Stimulated activated CD8-positive, alpha-beta memory T cell treated with anti-CD3 and anti-CD28 coated beads, Interleukin-15, amount 100 ng/mL, for 4 hours (primary cell): ENCODE measurements around the gene MUC21.
A peak's percentile ranks its signal among the peaks of the same experiment; 100 is the strongest.

Source experiments
- DNase-seq, 2 donors: peaks; one replicate each; pipeline ENCODE4 v3.0.0-alpha.2; 2020; ENCODE audit warnings: low read depth in 2 of 2

Gene MUC21

DNA sequence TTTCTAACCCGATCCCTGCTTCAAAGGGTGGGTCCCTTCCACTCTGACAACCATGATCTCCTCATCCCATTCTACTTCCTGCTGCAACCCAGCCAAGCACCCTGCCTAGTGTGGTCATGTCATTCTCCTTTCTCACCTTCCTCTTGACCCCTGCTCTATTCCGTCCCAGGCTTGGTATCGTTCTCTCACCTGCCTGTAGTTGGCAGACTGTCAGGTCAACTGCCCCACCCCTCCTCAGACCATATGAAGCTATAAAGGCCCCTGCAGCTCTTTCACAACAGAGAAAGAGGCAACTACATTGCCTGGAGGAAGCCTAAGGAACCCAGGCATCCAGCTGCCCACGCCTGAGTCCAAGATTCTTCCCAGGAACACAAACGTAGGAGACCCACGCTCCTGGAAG lies at the start of gene MUC21:
TSS of gene MUC21 (plus strand) at position 280 of the 400 bp plus-strand sequence. CDS start 241 bp downstream, outside the sequence.
- DNase-seq, result no peak

DNA sequence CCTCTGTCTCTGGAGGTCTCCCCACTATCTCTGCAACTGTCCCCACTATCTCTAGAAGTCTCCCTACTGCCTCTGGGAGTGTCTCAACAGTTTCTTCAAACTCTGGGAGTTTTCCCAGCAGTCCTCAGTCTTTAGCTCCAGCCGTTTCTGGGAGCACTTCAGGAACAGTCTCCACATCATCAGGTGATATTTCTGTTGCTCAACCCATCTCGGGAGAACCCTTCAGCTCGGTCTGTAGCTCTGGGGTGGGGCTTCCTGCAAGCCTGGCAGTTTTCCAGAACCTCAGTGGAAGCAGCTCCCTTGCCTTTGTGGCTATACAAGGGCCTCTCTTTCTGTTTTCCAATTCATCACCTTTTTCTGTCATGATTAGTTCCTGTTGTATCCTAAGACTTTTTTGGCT lies 48.5 kb upstream of the MUC21 start:
- DNase-seq, result no peak

DNA sequence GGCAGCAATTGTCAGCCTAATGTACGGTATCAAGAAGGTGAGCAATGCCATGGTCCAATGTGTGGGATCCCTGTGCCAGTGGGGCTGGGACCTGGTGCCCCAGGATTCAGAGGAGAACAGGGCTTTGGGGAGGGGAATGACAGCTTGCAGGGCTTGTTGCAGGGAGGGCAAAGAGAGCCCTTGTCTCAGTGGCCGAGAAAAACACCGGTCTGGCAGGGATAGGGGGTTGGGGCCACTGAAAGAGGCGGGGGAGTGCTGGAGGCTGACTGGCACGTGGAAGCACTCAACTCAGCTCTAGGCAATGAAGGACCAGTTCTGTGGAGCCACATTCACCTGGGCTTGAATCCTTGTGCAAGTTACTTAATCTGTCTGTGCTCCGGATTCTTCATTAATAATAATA lies 46.3 kb upstream of the MUC21 start:
- no peak for DNase-seq

DNA sequence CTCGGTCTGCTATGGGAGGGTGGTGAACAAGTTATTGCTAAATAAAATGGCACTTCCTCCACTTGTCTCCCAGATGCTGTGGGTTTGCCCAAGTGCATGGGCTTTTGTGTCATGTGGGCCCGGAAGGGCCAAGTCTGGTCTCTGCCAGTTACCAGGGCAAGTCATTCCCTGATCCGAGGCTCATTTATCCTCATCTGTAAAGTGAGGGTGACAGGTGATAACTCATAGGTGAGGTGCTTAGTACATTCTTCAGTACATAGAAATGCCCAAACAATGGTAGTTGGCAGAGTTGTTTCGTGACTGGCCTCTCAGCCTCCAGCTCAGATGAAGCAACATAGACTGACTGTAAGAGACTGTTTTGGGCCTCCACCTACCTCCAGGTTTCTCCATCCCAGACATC lies 44.8 kb upstream of the MUC21 start:
- no peak for DNase-seq

DNA sequence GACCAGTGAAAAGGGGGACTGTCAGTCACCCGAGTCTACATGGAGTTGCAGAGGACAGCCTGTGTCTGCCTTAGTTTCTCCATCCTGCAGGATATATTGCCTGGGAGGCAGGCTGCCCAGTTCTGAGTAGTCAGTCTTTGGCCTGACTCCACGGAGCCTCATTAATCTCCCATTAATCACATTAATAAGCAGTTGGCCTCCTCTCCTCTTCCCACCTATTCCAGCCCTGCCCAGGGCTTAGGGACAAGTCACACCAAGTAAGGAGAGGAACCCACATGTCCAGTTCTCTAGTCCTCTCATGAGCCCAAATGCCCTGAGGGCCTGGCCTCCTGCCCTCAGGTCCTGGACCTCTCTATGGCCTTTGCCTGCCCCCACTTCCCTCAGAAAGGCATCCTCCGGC lies 44.0 kb upstream of the MUC21 start:
- DNase-seq, result no peak

DNA sequence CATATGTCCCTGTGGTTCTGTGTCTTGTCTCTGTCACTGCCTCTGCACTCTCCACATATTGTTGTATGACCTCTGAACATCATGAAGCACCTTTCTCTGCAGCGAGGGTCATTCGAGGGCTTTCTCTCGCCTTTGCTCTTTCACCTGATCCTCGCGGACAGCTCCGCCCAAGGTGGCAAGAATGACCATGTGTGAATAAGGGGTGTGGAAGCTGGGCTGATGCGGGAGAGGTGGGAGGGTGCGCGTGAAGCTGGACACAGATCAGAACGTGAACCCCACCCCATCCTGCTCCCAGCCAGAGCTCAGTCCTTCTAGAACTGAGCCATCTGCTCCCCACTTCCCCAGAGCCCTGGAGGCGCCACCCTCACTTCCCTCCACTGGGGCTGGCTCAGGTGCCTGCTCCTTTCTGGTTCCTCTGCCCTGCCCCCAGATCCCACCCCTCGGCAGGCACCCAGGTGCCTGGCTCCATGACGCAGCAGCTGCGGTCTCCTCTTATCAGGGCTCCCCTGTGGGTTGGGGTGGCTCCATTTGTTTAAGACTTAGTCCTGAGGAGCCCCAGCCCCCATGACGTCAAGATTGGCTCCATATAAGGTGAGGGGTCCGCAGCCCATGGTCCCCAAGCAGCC lies 43.0 kb upstream of the MUC21 start, which contains the start of gene MUCL3:
TSS of gene MUCL3 (plus strand) at position 613 of the 626 bp plus-strand sequence. CDS start 27 bp downstream, outside the sequence.
- DNase-seq, result no peak

DNA sequence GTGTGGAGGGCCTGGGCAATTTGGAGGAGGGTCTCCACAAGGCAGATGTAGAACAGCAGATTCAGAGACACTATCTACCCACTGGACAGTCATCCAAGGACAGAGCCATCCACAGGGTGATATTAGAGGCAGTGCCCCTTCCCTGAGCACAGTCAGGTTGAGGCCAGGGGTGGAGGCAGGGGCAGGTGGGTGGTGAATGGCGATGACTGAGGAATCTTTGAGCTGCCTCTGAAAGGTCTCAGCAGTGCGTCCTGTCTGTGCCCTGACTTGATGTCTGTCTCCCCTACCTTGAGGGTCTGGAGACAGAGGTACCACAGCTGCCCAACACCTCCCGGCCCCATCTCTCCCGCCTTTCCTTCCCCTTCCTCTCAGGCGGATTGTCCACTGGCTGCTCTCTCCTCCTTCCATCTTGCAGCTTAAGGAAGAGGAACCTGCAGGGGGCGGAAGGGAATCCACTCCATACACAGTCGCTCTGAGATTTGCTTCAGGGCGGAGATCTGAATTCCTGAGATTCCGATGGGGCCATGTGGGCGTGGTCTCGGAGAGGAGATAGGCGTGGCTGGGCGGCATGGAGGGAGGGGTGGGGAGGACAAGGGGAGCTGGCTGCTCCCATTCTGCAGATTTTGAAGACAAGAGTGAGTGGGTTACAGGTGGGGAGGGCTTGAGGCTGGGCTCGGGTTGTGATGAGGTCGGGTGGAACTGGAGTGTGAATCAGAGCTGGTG lies 41.0 kb upstream of the MUC21 start:
- DNase-seq, result no peak

DNA sequence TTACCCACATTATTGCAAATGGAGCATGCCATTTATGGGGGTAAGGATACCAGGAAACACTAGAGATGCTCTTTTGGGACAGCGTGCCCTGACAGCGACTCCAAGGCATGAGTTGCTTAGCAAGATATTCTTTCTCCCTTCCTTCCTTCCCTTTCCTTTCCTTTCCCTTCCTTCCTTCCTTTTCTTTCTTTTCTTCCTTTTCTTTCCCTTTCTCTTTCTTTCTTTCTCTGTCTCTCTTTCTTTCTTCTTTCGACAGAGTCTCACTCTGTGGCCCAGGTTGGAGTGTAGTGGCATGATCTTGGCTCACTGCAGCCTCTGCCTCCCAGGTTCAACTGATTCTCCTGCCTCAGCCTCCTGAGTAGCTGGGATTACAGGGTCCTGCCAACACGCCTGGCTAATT lies 39.5 kb upstream of the MUC21 start:
- DNase-seq, result no peak

DNA sequence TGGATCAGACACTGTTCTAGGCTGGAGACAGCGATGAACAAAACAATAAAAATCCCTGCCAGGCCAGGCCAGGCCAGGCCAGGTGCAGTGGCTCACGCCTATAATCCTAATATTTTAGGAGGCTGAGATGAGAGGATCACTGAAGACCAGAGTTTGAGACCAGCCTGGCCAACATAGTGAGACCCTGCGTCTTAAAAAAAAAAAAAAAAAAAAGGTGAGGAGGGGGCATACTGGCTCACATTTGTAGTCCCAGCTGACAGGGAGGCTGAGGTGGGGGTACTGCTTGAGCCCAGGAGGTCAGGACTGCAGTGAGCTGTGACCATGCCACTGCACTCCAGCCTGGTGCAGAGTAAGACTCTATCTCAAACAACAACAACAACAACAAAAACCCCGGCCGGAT lies 38.2 kb upstream of the MUC21 start:
- no peak for DNase-seq

DNA sequence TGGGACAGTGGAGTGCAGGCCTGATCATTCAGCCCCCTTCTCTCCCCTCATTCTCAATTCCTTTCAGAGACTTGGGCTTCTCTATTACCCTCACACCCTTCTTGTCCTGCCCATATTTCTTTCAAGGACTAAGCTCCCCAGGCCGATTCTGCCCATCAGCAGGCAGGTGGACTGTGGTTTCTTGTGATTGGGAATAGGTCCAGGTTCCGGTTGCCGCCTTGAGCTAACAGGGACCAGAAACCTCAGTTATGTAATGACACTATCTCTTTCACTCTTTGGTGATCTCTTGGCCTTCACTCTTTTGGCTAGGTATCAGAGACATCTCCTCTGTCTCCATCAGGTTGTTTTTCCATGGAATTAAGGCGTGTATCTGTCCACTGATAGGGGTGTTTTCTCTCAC lies 36.3 kb upstream of the MUC21 start:
- DNase-seq, result no peak

DNA sequence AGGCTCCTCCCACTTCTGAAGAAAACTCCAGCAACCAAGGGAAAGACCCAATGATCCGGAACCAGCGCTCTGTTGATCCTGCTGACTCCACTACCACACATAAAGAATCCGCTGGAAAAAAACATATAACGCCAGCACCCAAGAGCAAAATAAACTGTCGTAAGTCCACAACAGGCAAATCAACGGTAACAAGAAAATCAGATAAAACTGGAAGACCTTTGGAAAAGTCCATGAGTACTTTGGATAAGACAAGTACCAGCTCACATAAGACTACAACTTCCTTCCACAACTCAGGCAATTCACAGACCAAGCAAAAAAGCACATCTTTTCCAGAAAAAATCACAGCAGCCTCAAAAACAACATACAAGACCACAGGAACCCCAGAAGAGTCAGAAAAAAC lies 34.7 kb upstream of the MUC21 start:
- no peak for DNase-seq

DNA sequence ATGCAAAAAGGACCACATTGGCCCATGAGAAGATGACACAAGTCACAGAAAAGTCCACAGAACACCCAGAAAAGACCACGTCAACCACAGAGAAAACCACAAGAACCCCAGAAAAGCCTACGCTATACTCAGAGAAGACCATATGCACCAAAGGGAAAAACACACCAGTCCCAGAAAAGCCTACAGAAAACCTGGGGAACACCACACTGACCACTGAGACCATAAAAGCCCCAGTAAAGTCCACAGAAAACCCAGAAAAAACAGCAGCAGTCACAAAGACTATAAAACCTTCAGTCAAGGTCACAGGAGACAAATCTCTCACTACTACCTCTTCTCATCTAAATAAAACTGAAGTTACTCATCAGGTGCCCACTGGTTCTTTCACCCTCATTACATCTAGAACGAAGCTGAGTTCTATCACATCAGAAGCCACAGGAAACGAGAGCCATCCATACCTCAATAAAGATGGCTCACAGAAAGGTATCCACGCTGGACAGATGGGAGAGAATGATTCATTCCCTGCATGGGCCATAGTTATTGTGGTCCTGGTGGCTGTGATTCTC lies 31.5 kb upstream of the MUC21 start:
- DNase-seq, result no peak

DNA sequence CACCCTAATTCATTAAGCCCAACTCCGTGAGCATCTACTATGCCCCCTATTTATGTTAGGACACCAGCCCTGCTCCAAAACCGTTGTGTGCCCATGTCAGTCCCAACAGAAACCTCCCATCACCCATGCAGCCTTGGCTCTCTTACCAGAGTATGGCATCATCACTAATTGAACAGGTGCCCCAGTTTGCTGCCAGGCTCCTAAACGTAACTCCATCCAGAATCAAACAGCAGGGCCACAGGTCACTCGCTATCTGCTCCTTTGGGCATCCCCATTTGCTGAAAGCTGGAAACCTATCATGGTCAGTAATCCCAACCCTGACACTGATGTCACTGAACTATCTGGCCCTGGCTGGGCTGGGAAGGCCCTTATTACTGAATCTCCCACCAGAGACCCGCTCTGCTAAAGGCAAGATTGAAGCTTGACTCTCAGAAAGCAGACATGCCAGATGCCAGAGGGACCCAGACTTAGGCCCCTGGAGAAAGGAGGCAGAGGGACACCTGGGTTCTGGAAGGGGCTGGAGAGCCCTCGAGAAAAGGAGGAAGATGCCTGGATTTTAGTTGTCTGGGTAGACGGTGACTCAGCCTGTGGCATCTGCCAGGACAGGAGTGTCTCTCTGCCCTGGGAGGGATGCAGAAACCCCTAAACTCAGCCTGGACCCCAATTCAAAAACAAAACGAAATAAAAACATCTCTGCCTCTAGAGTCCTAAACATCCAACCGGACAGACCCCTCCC lies 28.7 kb upstream of the MUC21 start:
- no peak for DNase-seq

DNA sequence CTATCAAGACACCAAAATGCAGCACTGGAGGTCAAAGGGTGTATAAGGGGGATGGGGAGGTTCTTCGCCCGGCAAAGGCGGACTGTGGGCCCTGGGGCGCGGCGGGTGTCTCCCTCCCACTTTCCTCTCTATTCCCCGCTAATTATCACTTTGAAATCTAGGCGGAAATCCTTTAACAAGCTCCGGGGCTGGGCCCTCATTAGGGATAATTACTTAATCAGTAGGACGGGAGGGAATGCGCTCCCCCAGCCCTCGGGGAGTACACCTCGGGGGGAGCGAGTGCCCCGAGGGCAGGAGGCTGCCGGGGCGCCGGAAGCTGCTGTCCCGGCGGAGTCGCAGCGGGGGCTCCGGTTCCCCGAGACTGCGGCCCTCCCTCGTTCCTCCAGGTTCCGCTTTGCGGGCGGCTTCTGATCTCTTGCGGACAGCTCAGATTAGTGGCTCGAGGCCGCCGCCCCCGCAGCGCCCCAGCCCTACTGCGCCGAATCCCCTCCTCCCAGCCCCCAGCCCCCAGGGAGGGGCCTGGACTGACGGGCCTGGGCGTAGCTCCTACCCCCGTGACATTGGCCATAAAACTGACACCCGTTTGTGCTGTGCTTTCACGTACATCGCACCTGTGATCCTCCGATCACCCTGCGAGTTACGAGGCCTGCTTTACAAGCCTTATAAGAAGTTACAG lies 28.0 kb upstream of the MUC21 start:
- peak; percentile 57 to 62 for DNase-seq

DNA sequence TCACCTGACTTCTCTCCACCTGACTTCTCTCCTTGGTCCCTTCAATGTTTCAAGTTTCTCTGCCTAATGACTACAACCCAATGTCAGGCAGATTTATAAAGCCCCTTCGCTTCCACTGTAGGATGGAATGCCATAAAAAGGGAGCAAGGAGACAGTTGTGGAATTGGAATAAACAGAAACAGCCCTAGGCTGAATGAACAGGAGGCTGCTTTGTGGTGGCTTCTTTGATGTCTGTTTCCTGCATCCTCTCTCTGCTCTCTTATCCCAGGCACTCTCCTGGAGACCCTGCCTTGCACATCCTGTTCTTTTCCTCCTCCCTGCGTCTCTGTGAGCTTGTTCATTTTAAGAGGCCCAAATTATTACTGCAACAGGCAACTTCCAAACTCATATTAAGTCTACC lies 25.8 kb upstream of the MUC21 start:
- no peak for DNase-seq

DNA sequence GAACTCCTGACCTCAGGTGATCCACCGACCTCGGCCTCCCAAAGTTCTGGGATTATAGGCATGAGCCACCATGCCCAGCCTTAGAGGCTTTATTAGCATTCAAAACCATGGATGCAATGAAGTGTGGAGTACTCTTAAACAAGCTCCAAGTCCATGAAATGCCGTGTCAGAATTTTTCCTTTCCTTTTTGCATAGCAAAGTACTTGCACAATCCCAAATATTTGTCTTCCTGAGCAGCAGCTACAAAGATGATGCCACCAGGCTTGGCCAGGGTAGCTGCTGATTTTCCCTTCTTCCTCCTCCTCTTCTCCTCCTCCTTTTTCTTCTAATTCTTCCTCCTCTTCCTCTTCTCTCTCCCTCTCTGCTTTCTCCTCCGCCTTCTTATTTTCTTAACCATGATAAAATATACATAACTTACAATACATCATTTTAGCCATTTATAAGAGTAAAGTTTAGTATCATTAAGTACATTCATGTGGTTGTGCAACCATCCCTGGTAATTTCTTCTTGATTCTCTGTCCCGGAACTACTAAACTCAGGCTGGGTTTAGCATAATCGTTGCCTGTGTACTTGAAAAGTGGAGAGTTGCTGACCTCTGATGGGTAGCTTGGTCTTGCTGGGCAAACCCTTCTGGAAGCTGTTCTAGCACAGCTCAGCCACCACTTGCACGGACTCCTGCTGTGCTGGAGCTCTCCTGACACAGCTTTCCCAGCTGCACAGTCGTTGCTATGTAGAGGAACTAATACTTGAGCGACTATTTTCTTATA lies 22.4 kb upstream of the MUC21 start:
- DNase-seq, result no peak

DNA sequence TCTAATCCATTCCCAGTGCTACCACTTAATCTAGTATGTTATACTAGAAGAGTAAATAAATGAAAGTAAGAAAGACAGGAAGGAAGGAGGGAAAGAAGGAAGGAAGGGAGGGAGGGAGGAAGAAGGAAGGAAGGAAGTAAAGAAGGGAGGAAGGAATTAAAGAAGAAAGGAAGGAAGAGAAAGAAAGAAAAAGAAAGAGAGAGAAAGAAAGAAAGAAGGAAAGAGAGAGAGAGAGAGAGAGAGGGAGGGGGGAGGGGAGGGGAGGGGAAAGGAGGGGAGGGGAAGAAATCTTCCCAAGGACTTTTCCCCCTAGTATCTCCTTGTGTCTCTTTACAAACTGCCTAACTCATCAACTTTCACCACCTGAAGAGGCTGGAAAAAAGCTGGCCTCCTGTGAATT lies 20.8 kb upstream of the MUC21 start:
- DNase-seq, result no peak

DNA sequence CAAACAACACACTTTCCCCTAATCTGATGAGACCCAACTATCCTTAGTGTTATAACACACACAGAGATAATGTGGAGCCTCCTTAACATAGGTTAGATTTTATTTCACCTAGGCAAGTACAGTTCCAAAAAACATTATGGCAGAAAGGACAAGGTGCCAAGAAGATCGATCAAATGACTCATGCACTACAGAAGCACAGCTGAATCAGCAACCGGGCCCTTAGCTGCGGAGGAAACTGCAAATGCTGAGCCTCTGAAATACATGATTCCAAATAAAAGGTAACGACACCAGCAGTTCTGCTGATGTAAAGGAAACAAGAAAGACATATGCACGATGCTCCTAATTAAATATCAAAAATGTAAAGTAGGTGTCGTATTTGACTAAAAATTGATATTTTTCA lies 19.9 kb upstream of the MUC21 start:
- no peak for DNase-seq

DNA sequence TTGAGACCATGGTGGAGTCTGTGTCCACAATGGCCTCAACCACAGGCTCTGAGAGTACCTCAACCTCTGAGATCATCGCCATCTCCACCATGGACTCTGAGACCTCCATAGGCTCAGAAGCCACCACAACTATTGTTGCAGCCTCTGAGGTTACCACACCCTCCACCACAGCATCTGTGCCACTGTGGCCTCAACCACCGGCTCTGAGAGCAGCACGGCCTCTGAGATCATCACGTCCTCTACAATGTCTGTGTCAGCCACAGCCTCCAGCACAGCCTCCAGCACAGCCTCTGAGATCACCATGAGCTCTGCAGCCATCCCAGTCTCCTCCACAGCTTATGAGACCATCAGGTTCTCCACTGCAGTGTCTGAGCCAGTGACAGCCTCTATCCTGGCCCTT lies 19.4 kb upstream of the MUC21 start:
- no peak for DNase-seq

DNA sequence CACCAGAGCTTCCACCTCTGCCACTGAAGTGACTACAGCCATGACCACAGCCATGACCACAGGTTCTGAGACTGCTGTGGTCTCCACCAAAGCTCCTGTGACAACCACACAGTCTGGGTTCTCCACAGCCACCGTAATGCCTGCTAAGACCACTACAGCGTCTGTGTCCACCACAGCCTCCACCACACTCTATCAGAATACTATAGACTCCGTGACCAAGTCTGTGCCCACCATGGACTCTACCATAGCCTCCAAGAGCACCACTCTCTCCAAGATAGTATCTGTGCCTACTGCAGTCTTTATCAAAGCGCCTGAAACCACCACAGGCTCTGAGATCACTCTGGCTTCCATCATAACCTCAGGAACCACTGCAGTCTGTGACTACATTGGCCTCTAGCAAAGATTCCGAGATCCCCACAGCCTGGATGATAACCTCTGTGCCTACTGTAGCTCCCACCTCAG lies 18.3 kb upstream of the MUC21 start:
- no peak for DNase-seq

DNA sequence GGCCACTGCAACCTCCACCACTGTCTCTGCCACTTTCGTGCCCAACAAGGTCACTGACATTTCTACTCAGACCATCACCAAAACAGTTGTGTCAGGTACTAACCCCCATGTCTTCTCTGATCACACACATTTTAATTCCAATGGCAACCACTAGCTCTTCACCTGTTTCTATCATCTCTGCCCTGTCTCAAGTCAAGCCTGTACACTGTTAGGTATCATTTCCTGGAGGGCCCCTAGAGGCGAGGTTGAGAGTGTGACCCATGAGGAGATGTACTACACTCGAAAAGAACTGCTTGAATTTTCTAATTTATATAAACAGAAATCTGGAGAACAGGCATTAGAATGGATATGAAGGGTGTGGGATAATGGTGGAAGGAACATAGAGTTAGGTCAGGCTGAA lies 17.4 kb upstream of the MUC21 start:
- DNase-seq, result no peak
